IMR-90 (cell line): ENCODE measurements around the gene NATD1.

Experiments used
- RCOR1 ChIP-seq: IDR thresholded peaks from 2 replicates; pipeline ENCODE4 v1.6.1; 2012; ENCODE audit warnings: mild to moderate bottlenecking, low read length, improper control_type of control experiment; ENCODE audit not compliant: insufficient replicate concordance
- TF ChIP-seq, protein P1 (sequence below): conservative IDR thresholded peaks from 2 replicates; pipeline ENCODE4 v1.5.1; 2012; ENCODE audit warnings: mild to moderate bottlenecking, low read depth, low read length, improper control_type of control experiment

DNA sequence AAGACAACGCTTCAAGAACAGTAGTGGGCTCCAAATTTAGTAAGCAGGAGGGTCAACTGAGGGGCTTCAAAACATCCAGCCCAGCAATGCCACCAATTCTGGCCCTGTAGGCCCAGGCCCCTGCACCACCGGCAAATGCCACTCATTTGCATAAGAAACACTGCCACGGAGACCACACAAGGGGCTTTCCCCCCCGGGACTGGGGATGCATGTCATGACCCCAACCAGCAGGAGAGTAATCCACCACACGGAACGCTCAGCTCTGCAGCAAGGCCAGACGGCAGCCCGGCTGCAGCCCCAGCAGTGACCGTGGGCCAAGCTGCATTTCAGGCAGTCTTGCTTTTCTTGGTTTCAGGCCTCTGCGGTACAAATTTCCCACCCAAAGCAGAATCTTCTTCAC, 53.4 kb downstream of the NATD1 start:
- no peak for TF ChIP-seq RCOR1
- TF ChIP-seq, protein P1, sequence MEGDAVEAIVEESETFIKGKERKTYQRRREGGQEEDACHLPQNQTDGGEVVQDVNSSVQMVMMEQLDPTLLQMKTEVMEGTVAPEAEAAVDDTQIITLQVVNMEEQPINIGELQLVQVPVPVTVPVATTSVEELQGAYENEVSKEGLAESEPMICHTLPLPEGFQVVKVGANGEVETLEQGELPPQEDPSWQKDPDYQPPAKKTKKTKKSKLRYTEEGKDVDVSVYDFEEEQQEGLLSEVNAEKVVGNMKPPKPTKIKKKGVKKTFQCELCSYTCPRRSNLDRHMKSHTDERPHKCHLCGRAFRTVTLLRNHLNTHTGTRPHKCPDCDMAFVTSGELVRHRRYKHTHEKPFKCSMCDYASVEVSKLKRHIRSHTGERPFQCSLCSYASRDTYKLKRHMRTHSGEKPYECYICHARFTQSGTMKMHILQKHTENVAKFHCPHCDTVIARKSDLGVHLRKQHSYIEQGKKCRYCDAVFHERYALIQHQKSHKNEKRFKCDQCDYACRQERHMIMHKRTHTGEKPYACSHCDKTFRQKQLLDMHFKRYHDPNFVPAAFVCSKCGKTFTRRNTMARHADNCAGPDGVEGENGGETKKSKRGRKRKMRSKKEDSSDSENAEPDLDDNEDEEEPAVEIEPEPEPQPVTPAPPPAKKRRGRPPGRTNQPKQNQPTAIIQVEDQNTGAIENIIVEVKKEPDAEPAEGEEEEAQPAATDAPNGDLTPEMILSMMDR: no peak
